Pons (tissue), 1 donor: ENCODE measurements around the gene TTBK2.
"Not testable (repeated sequence)": the region's sequence is repeated elsewhere in the genome, so short reads cannot be mapped to it uniquely, and the experiment has no call there.

Experiments
- DNase-seq: peaks from one replicate; pipeline ENCODE4 v3.0.0-alpha.2; 2016; ENCODE audit warnings: low spot score

TTBK2 gene

GRCh38 chr15:42825599-42825998 is 95.0 kb downstream of the TTBK2 start:
- no peak for DNase-seq

- no peak for DNase-seq
These were observed 99.8 kb downstream of the TTBK2 start for GRCh38 chr15:42820811-42821210.

- DNase-seq = no peak
These were observed 100.8 kb downstream of the TTBK2 start for GRCh38 chr15:42819786-42820185.

- no peak for DNase-seq
These were observed 109.1 kb downstream of the TTBK2 start for GRCh38 chr15:42811433-42811832.

GRCh38 chr15:42808913-42809312 is 111.7 kb downstream of the TTBK2 start:
- no peak for DNase-seq

- DNase-seq = no peak
These were observed 115.3 kb downstream of the TTBK2 start for GRCh38 chr15:42805266-42805665.

GRCh38 chr15:42804739-42805138 is 115.8 kb downstream of the TTBK2 start:
- no peak for DNase-seq

GRCh38 chr15:42803436-42803835 is 117.1 kb downstream of the TTBK2 start:
- DNase-seq = no peak

GRCh38 chr15:42802168-42802567 is 118.4 kb downstream of the TTBK2 start:
- no peak for DNase-seq

- no peak for DNase-seq
These were observed 119.7 kb downstream of the TTBK2 start for GRCh38 chr15:42800731-42801474.

GRCh38 chr15:42798802-42799201 is 121.8 kb downstream of the TTBK2 start:
- DNase-seq = no peak

- DNase-seq = no peak
These were observed 123.4 kb downstream of the TTBK2 start for GRCh38 chr15:42796955-42797782.

GRCh38 chr15:42788725-42789124 is 131.9 kb downstream of the TTBK2 start:
- no peak for DNase-seq

- DNase-seq = no peak
These were observed 133.6 kb downstream of the TTBK2 start for GRCh38 chr15:42786978-42787377.

- DNase-seq = no peak
These were observed 135.0 kb downstream of the TTBK2 start for GRCh38 chr15:42785569-42785968.

GRCh38 chr15:42784705-42785104 is 135.9 kb downstream of the TTBK2 start:
- DNase-seq = no peak

GRCh38 chr15:42782716-42783115 is 137.9 kb downstream of the TTBK2 start:
- no peak for DNase-seq

GRCh38 chr15:42775416-42775815 is 145.2 kb downstream of the TTBK2 start:
- no peak for DNase-seq

GRCh38 chr15:42772901-42773300 is 147.7 kb downstream of the TTBK2 start:
- no peak for DNase-seq

GRCh38 chr15:42772144-42772543 is 148.4 kb downstream of the TTBK2 start:
- peak; percentile 32 for DNase-seq

- not testable (repeated sequence) for DNase-seq
These were observed 154.5 kb downstream of the TTBK2 start for GRCh38 chr15:42766109-42766508.

- not testable (repeated sequence) for DNase-seq
These were observed 156.3 kb downstream of the TTBK2 start for GRCh38 chr15:42764154-42764731.

- not testable (repeated sequence) for DNase-seq
These were observed 158.8 kb downstream of the TTBK2 start for GRCh38 chr15:42761813-42762212.
